ENCODE data around the gene AVPR2. TPM values are rescaled to one million over a fixed set of nuclear protein-coding genes. Genes with fewer than 3 reads are reported as not detected.

AVPR2 gene
- total RNA-seq, 1 experiment from 2014 or later, result not detected

DNA sequence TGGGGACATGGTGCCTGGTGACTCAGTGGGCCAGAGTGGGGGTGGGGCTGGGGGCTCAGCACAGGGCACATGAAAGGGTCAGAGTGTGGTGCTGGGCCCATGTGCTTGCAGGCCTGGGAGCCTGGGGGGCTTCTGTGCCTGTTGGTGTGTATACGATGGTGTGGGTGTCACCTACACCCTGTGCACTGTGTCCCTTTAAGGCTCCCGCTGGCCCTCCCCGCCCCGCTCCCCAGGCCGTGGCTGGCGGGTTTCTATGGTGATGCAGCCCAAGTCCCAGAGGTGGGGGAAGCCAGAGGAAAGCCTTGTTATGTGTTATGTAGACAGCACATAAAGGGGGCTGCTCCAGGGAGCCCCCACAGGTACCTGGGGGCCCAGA, 24.0 kb upstream of the AVPR2 start:
- Histone ChIP-seq H3K4me3 (replicated peaks in 1 of 2; ENCODE audit: low read depth in 1 of 2, low read length in 2 of 2) (no peak overlapping the region), H4K20me1 (ENCODE audit: insufficient read depth) (no peaks in the 10 kb centered on the region), H3K9ac (ENCODE audit: low read length) (no peak overlapping the region), H2AFZ (ENCODE audit: low read depth, low read length, poor library complexity, severe bottlenecking) (no peak overlapping the region), H3K27ac (ENCODE audit: low read depth, low read length) (no peak overlapping the region), H3K9me2 (ENCODE audit: insufficient read depth) (no peaks in the 10 kb centered on the region), H3K36me3 (ENCODE audit: control insufficient read depth in 1 of 2, insufficient read depth in 2 of 2, low read length in 2 of 2) (no peaks in the 10 kb centered on the region), H3K79me2 (ENCODE audit: insufficient read depth, low read length) (no peaks in the 10 kb centered on the region), H3K9me3 (ENCODE audit: control insufficient read depth in 1 of 2, insufficient read depth in 1 of 2, low read depth in 1 of 2, low read length in 2 of 2) (no peaks in the 10 kb centered on the region), H3K4me2 (ENCODE audit: low read length) (no peak overlapping the region), H3K27me3 (ENCODE audit: insufficient read depth, low read length) (no peaks in the 10 kb centered on the region), H3K4me1 (ENCODE audit: control insufficient read depth in 1 of 2, insufficient read depth in 2 of 2, low read length in 2 of 2) (peaks cover 7 to 32% of the 10 kb centered on the region in 2 experiments; a peak in 3 of 4 replicates)
- ChIA-PET RAD21 (ENCODE audit: low non-redundant PET in 1 of 2, low total read pairs in 2 of 2, uncharacterized antibody in 2 of 2, unreplicated experiment in 2 of 2) (no interaction called here), CTCF (no interaction called here), POLR2A (no interaction called here)
- BruUV-seq (replicated peaks), result no TSS peak
- ATAC-seq, result no peak
- intact Hi-C loops (cut with micrococcal nuclease), result no loop called here
- TF ChIP-seq ZNF274 (IDR thresholded peaks at IDR 0.05; ENCODE audit: low read depth, low read length), result no peak
- TF ChIP-seq EGR1 (IDR thresholded peaks at IDR 0.05; ENCODE audit: low read depth), result no peak
- TF ChIP-seq CBX3 (IDR thresholded peaks at IDR 0.05; ENCODE audit: low read depth), result no peak
- TF ChIP-seq CEBPB (IDR thresholded peaks at IDR 0.05; ENCODE audit: low read depth), result no peak
- no peak for TF ChIP-seq EZH2 (IDR thresholded peaks at IDR 0.05)
- no peak for TF ChIP-seq POLR2AphosphoS5 (IDR thresholded peaks at IDR 0.05; ENCODE audit: low read depth, low read length)
- no peak for TF ChIP-seq SP1 (IDR thresholded peaks at IDR 0.05; ENCODE audit: low read depth)
- no peak for TF ChIP-seq SRF (IDR thresholded peaks at IDR 0.05; ENCODE audit: low read depth)
- TF ChIP-seq, protein P1, sequence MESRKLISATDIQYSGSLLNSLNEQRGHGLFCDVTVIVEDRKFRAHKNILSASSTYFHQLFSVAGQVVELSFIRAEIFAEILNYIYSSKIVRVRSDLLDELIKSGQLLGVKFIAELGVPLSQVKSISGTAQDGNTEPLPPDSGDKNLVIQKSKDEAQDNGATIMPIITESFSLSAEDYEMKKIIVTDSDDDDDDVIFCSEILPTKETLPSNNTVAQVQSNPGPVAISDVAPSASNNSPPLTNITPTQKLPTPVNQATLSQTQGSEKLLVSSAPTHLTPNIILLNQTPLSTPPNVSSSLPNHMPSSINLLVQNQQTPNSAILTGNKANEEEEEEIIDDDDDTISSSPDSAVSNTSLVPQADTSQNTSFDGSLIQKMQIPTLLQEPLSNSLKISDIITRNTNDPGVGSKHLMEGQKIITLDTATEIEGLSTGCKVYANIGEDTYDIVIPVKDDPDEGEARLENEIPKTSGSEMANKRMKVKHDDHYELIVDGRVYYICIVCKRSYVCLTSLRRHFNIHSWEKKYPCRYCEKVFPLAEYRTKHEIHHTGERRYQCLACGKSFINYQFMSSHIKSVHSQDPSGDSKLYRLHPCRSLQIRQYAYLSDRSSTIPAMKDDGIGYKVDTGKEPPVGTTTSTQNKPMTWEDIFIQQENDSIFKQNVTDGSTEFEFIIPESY (IDR thresholded peaks at IDR 0.05; ENCODE audit: extremely low read depth, insufficient replicate concordance, low read length), result no peak
- no peak for TF ChIP-seq EZH2phosphoT487 (IDR thresholded peaks at IDR 0.05; ENCODE audit: borderline replicate concordance)
- no peak for DNase-seq (ENCODE audit: low read depth, low spot score)

DNA sequence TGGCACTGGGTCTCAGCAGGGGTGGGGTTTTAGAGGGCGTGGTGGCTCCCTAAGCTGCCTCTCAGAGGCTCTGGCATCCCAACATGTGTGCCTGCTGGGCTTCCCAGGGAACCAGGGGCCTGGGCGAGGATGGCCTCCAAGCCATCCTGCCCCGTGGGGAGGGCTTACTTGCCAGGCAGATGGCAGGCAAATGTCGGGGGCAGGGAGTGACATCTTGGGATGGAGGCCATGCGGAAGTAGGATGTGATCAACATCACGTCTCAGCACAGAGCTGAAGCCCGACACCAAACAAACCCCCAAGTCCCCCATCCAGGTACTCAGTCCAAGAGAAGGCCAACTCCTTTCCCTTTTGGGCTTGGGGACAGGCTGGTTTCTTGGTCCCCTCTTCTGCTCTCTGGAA, 23.2 kb upstream of the AVPR2 start:
- Histone ChIP-seq H2AFZ (ENCODE audit: low read depth, low read length, poor library complexity, severe bottlenecking) (no peak overlapping the region), H3K79me2 (ENCODE audit: insufficient read depth, low read length) (no peaks in the 10 kb centered on the region), H3K9me2 (ENCODE audit: insufficient read depth) (no peaks in the 10 kb centered on the region), H3K27ac (ENCODE audit: low read depth, low read length) (no peak overlapping the region), H3K4me3 (replicated peaks in 1 of 2; ENCODE audit: low read depth in 1 of 2, low read length in 2 of 2) (no peak overlapping the region), H3K27me3 (ENCODE audit: insufficient read depth, low read length) (no peaks in the 10 kb centered on the region), H3K4me2 (ENCODE audit: low read length) (no peak overlapping the region), H3K9me3 (ENCODE audit: control insufficient read depth in 1 of 2, insufficient read depth in 1 of 2, low read depth in 1 of 2, low read length in 2 of 2) (no peaks in the 10 kb centered on the region), H3K36me3 (ENCODE audit: control insufficient read depth in 1 of 2, insufficient read depth in 2 of 2, low read length in 2 of 2) (no peaks in the 10 kb centered on the region), H3K9ac (ENCODE audit: low read length) (no peak overlapping the region), H3K4me1 (ENCODE audit: control insufficient read depth in 1 of 2, insufficient read depth in 2 of 2, low read length in 2 of 2) (peaks cover 8 to 33% of the 10 kb centered on the region in 2 experiments), H4K20me1 (ENCODE audit: insufficient read depth) (no peaks in the 10 kb centered on the region)
- BruUV-seq (replicated peaks), result no TSS peak
- intact Hi-C loops (cut with micrococcal nuclease), result no loop called here
- ChIA-PET RAD21 (ENCODE audit: low non-redundant PET in 1 of 2, low total read pairs in 2 of 2, uncharacterized antibody in 2 of 2, unreplicated experiment in 2 of 2) (no interaction called here), CTCF (no interaction called here), POLR2A (no interaction called here)
- TF ChIP-seq SRF (IDR thresholded peaks at IDR 0.05; ENCODE audit: low read depth), result no peak
- no peak for TF ChIP-seq RAD21 (IDR thresholded peaks at IDR 0.05; ENCODE audit: low read depth)
- TF ChIP-seq, protein P2, sequence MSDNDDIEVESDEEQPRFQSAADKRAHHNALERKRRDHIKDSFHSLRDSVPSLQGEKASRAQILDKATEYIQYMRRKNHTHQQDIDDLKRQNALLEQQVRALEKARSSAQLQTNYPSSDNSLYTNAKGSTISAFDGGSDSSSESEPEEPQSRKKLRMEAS (IDR thresholded peaks at IDR 0.05), result no peak
- no peak for TF ChIP-seq ZNF274 (IDR thresholded peaks at IDR 0.05; ENCODE audit: low read depth, low read length)
- TF ChIP-seq CEBPB (IDR thresholded peaks at IDR 0.05; ENCODE audit: low read depth), result no peak
- TF ChIP-seq POLR2A (IDR thresholded peaks at IDR 0.05; ENCODE audit: borderline replicate concordance, extremely low read depth, insufficient read depth, insufficient read length), result no peak
- TF ChIP-seq SIN3A (IDR thresholded peaks at IDR 0.05; ENCODE audit: low read depth), result no peak
- no peak for TF ChIP-seq EGR1 (IDR thresholded peaks at IDR 0.05; ENCODE audit: low read depth)
- TF ChIP-seq EZH2phosphoT487 (IDR thresholded peaks at IDR 0.05; ENCODE audit: borderline replicate concordance), result no peak
- no peak for TF ChIP-seq POLR2AphosphoS5 (IDR thresholded peaks at IDR 0.05; ENCODE audit: low read depth, low read length)
- TF ChIP-seq TCF7L2 (IDR thresholded peaks at IDR 0.05; ENCODE audit: borderline replicate concordance, extremely low read depth, insufficient read depth, insufficient read length), result no peak
- no peak for TF ChIP-seq JUND (IDR thresholded peaks at IDR 0.05)
- TF ChIP-seq, protein P3, sequence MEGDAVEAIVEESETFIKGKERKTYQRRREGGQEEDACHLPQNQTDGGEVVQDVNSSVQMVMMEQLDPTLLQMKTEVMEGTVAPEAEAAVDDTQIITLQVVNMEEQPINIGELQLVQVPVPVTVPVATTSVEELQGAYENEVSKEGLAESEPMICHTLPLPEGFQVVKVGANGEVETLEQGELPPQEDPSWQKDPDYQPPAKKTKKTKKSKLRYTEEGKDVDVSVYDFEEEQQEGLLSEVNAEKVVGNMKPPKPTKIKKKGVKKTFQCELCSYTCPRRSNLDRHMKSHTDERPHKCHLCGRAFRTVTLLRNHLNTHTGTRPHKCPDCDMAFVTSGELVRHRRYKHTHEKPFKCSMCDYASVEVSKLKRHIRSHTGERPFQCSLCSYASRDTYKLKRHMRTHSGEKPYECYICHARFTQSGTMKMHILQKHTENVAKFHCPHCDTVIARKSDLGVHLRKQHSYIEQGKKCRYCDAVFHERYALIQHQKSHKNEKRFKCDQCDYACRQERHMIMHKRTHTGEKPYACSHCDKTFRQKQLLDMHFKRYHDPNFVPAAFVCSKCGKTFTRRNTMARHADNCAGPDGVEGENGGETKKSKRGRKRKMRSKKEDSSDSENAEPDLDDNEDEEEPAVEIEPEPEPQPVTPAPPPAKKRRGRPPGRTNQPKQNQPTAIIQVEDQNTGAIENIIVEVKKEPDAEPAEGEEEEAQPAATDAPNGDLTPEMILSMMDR (IDR thresholded peaks at IDR 0.05 in 2 of 3, conservative IDR thresholded peaks at IDR 0.05 in 1 of 3; ENCODE audit: borderline replicate concordance in 1 of 3, insufficient read depth in 1 of 3, low read depth in 2 of 3, low read length in 2 of 3), result no peak
- no peak for TF ChIP-seq SP1 (IDR thresholded peaks at IDR 0.05; ENCODE audit: low read depth)
- no peak for DNase-seq (ENCODE audit: low read depth, low spot score)
- ATAC-seq, result no peak

Measured in HCT116 (cell line).